Endodermal cell (in vitro differentiated cells): ENCODE results near the gene PPL. TPM values are rescaled to one million over a fixed set of nuclear protein-coding genes. Genes with fewer than 3 reads are reported as not detected.

ENCODE experiments used
- DNase-seq: peaks from one replicate; pipeline ENCODE4 v3.0.0-alpha.2; 2017
- H3K27ac ChIP-seq: 2 replicates; pipeline ENCODE4 v1.5.1; 2013; ENCODE audit warnings: mild to moderate bottlenecking, low read depth, low read length, moderate library complexity
- H3K27me3 ChIP-seq: 2 replicates; pipeline ENCODE4 v1.6.1; 2013; ENCODE audit warnings: mild to moderate bottlenecking, low read length, moderate library complexity; ENCODE audit not compliant: insufficient read depth, control insufficient read depth, poor library complexity, severe bottlenecking
- H3K36me3 ChIP-seq: 2 replicates; pipeline ENCODE4 v1.7.0; 2013; ENCODE audit warnings: mild to moderate bottlenecking, low read length, moderate library complexity; ENCODE audit not compliant: control insufficient read depth, insufficient read depth
- H3K4me1 ChIP-seq: one replicate; pipeline ENCODE4 v1.7.0; 2013; ENCODE audit warnings: low read length; ENCODE audit not compliant: control insufficient read depth, insufficient read depth
- H3K4me3 ChIP-seq: 2 replicates; pipeline ENCODE4 v1.5.1; 2013; ENCODE audit warnings: mild to moderate bottlenecking, low read length, moderate library complexity
- H3K9ac ChIP-seq: 2 replicates; pipeline ENCODE4 v1.6.1; 2013; ENCODE audit warnings: mild to moderate bottlenecking, low read length, moderate library complexity; ENCODE audit not compliant: poor library complexity, severe bottlenecking; ENCODE audit errors: extremely low read depth
- H3K9me3 ChIP-seq: 2 replicates; pipeline ENCODE4 v1.6.1; 2013; ENCODE audit warnings: mild to moderate bottlenecking, low read length, moderate library complexity; ENCODE audit not compliant: control insufficient read depth
- H3K27ac Mint-ChIP-seq: 2 replicates; pipeline ENCODE4 v1.8.0; 2020; ENCODE audit warnings: mixed read lengths
- H3K27me3 Mint-ChIP-seq: 2 replicates; pipeline ENCODE4 v1.8.0; 2021; ENCODE audit warnings: mild to moderate bottlenecking, mixed read lengths; ENCODE audit not compliant: insufficient read depth
- H3K36me3 Mint-ChIP-seq: 2 replicates; pipeline ENCODE4 v1.8.0; 2020; ENCODE audit warnings: low read depth, mixed read lengths
- H3K4me1 Mint-ChIP-seq: 2 replicates; pipeline ENCODE4 v1.8.0; 2020; ENCODE audit warnings: mixed read lengths
- H3K4me3 Mint-ChIP-seq: 2 replicates; pipeline ENCODE4 v1.8.0; 2020; ENCODE audit warnings: mild to moderate bottlenecking, moderate library complexity, mixed read lengths
- H3K9me3 Mint-ChIP-seq: 2 replicates; pipeline ENCODE4 v1.8.0; 2020; ENCODE audit warnings: mild to moderate bottlenecking, mixed read lengths
- CTCF ChIP-seq: fragments of 200-600 bp; sonication (generic); conservative IDR thresholded peaks from 2 replicates; pipeline ENCODE4 v1.5.0; 2021; ENCODE audit warnings: antibody characterized with exemption, mild to moderate bottlenecking
- WGBS, 2 experiments: methylation state at CpG; one replicate each; pipeline versions ENCODE4 v1.1.5 to v1.1.7; 2013; ENCODE audit warnings: missing lambda C conversion rate in 2 of 2, mixed read lengths in 1 of 2; ENCODE audit not compliant: insufficient coverage in 1 of 2, insufficient read length in 1 of 2; 5-methylcytosine and 5-hydroxymethylcytosine counted together
- long read RNA-seq, 4 experiments: library from polyadenylated mRNA in 2 of 4; library from RNA in 1 of 4; library from capped mRNA in 1 of 4; stranded (forward) in 3 of 4; unstranded in 1 of 4; transcript quantifications; one replicate each; pipeline ENCODE4 v2.0.0, GENCODE V29; 2020 to 2021; ENCODE audit warnings: inconsistent platforms in 1 of 4
- polyA plus RNA-seq, 2 experiments: library from polyadenylated mRNA; stranded (reverse); fragments of 50-300 nt; gene quantifications; one replicate each; pipeline ENCODE4 v1.2.3, GENCODE V29; 2013
- total RNA-seq, 2 donors: library from RNA; stranded (reverse); fragmentation: NEBNext Ultra II Directional in 1 of 2; extraction: Animal tissue kit (Norgen Biotek cat#: 25700) in 1 of 2; gene quantifications; 2 replicates in 1 of 2; 3 replicates in 1 of 2; pipeline ENCODE4 v1.2.1, GENCODE V29; 2021

PPL gene
- 10 to 100 TPM; 37.8 to 48.5 TPM for total RNA-seq
- 4.7 TPM for polyA plus RNA-seq (2013, experiment 1 of 2)
- 3.6 TPM for polyA plus RNA-seq (2013, experiment 2 of 2)
- long read RNA-seq, experiment 1, partial matches to known transcripts, result 0 of 13 reads
- long read RNA-seq, experiment 1, other reads (novel, unspliced or antisense), result 13 of 13 reads
- long read RNA-seq, experiment 2, full-length matches to known transcripts, result 23 of 51 reads
- long read RNA-seq, experiment 2, partial matches to known transcripts, result 7 of 51 reads
- long read RNA-seq, experiment 2, other reads (novel, unspliced or antisense), result 21 of 51 reads
- long read RNA-seq, experiment 3, full-length matches to known transcripts, result 36 of 86 reads
- long read RNA-seq, experiment 3, partial matches to known transcripts, result 16 of 86 reads
- long read RNA-seq, experiment 3, other reads (novel, unspliced or antisense), result 34 of 86 reads
- long read RNA-seq, experiment 4, partial matches to known transcripts, result 0 of 1 reads
- long read RNA-seq, experiment 4, other reads (novel, unspliced or antisense), result 1 of 1 reads

- Histone ChIP-seq H3K27me3 (no peaks in the 10 kb centered on the region), H3K27ac (no peak within 1 kb of the TSS), H3K9me3 (no peaks in the 10 kb centered on the region), H3K9ac (peak within 1 kb of the TSS; percentile 30), H3K36me3 (no peaks in the 10 kb centered on the region), H3K4me1 (no peaks in the 10 kb centered on the region), H3K4me3 (peak within 1 kb of the TSS; percentile 87)
- Mint-ChIP-seq H3K4me3 (peak within 1 kb of the TSS; percentile 85), H3K36me3 (no peaks in the 10 kb centered on the region), H3K27ac (peak within 1 kb of the TSS; percentile 68), H3K4me1 (peaks cover 7% of the 10 kb centered on the region), H3K9me3 (no peaks in the 10 kb centered on the region), H3K27me3 (no peaks in the 10 kb centered on the region)
- no peak for TF ChIP-seq CTCF
- 11 to 28% methylated on average over 32 to 76 of the region's 76 CpGs for WGBS, 2 experiments
- peak; percentile 98 for DNase-seq
Measured at GRCh38 chr16:4936991-4937781, at the start of gene PPL. TSS of gene PPL (minus strand) at chr16:4937148. CDS start at chr16:4937045, 103 bp downstream.

- Mint-ChIP-seq H3K36me3 (no peaks in the 10 kb centered on the region), H3K4me3 (no peak overlapping the region), H3K9me3 (peaks cover 2% of the 10 kb centered on the region), H3K4me1 (no peaks in the 10 kb centered on the region), H3K27ac (no peak overlapping the region), H3K27me3 (peaks cover 45% of the 10 kb centered on the region)
- Histone ChIP-seq H3K4me3 (no peak overlapping the region), H3K4me1 (no peaks in the 10 kb centered on the region), H3K36me3 (no peaks in the 10 kb centered on the region), H3K27ac (no peak overlapping the region), H3K27me3 (peaks cover 38% of the 10 kb centered on the region), H3K9ac (no peak overlapping the region), H3K9me3 (no peaks in the 10 kb centered on the region)
- WGBS, 2 experiments, result 95% methylated on average over 2 of the region's 5 CpGs; no CpG with 5 or more reads in 1 of the 2 experiments
- DNase-seq, result no peak
- no peak for TF ChIP-seq CTCF
Measured at GRCh38 chr16:4984174-4984990, 47.4 kb upstream of the PPL start.
